Liver (tissue), 9 donors: ENCODE data around the gene TFF2. TPM values are rescaled to one million over a fixed set of nuclear protein-coding genes. Genes with fewer than 3 reads are reported as not detected.

Experiments
- DNase-seq: peaks from one replicate; pipeline ENCODE4 v3.0.0-alpha.2; 2017; ENCODE audit warnings: low spot score
- H3K27ac ChIP-seq, 2 donors: one replicate each; pipeline ENCODE4 v1.7.0; 2013; ENCODE audit warnings: inconsistent platforms in 2 of 2, low read length in 2 of 2, control low read depth in 1 of 2, low read depth in 1 of 2, mild to moderate bottlenecking in 1 of 2
- H3K27me3 ChIP-seq, 4 donors: one replicate each; pipeline versions ENCODE4 v1.6.1 to v1.7.0; 2013; ENCODE audit warnings: low read length in 3 of 4, inconsistent platforms in 1 of 4, mild to moderate bottlenecking in 1 of 4, moderate library complexity in 1 of 4; ENCODE audit not compliant: control insufficient read depth in 4 of 4, insufficient read depth in 4 of 4
- H3K36me3 ChIP-seq, 4 donors: one replicate each; pipeline versions ENCODE4 v1.6.1 to v1.7.0; 2013; ENCODE audit warnings: low read length in 3 of 4, mild to moderate bottlenecking in 3 of 4, low read depth in 1 of 4, moderate library complexity in 1 of 4; ENCODE audit not compliant: control insufficient read depth in 4 of 4, insufficient read depth in 3 of 4
- H3K4me1 ChIP-seq, 4 donors: one replicate each; pipeline versions ENCODE4 v1.6.1 to v1.7.0; 2013; ENCODE audit warnings: low read length in 3 of 4, mild to moderate bottlenecking in 3 of 4, moderate library complexity in 1 of 4; ENCODE audit not compliant: control insufficient read depth in 4 of 4, insufficient read depth in 4 of 4
- H3K4me3 ChIP-seq, 3 donors: one replicate each; pipeline versions ENCODE4 v1.6.1 to v1.7.0; 2013; ENCODE audit warnings: low read length in 3 of 3, control low read depth in 1 of 3, low read depth in 1 of 3, mild to moderate bottlenecking in 1 of 3
- H3K9ac ChIP-seq, 2 donors: one replicate each; pipeline ENCODE4 v1.7.0; 2013; ENCODE audit warnings: low read length in 2 of 2, mild to moderate bottlenecking in 2 of 2, moderate library complexity in 2 of 2, control low read depth in 1 of 2, low read depth in 1 of 2
- H3K9me3 ChIP-seq, 4 donors: one replicate each; pipeline versions ENCODE4 v1.6.1 to v1.7.0; 2013; ENCODE audit warnings: low read length in 3 of 4; ENCODE audit not compliant: control insufficient read depth in 4 of 4
- ATF3 ChIP-seq: IDR thresholded peaks from 2 replicates; pipeline ENCODE4 v1.6.1; 2016; ENCODE audit warnings: antibody characterized with exemption
- CTCF ChIP-seq: fragments of 150-350 bp; IDR thresholded peaks from 2 replicates; pipeline ENCODE4 v1.5.1; 2017; ENCODE audit warnings: improper control_type of control experiment, low read depth, low read length; ENCODE audit not compliant: missing input control
- EGR1 ChIP-seq, 2 donors: IDR thresholded peaks; 2 replicates each; pipeline ENCODE4 v1.6.1; 2016 to 2018; ENCODE audit warnings: antibody characterized with exemption in 2 of 2, low read depth in 2 of 2
- FOXA1 ChIP-seq: IDR thresholded peaks from 2 replicates; pipeline ENCODE4 v1.6.1; 2016; ENCODE audit warnings: antibody characterized with exemption
- FOXA2 ChIP-seq: IDR thresholded peaks from 2 replicates; pipeline ENCODE4 v1.6.1; 2016; ENCODE audit warnings: antibody characterized with exemption
- GABPA ChIP-seq, 2 donors: IDR thresholded peaks in 1 of 2; conservative IDR thresholded peaks in 1 of 2; 2 replicates each; pipeline ENCODE4 v1.6.1; 2016; ENCODE audit warnings: antibody characterized with exemption in 2 of 2, mild to moderate bottlenecking in 1 of 2, moderate library complexity in 1 of 2
- HNF4A ChIP-seq, 2 donors: conservative IDR thresholded peaks; 2 replicates each; pipeline ENCODE4 v1.6.1; 2016; ENCODE audit warnings: antibody characterized with exemption in 2 of 2, mild to moderate bottlenecking in 2 of 2
- JUND ChIP-seq, 2 donors: IDR thresholded peaks; 2 replicates each; pipeline ENCODE4 v1.6.1; 2016; ENCODE audit warnings: antibody characterized with exemption in 2 of 2
- MAX ChIP-seq: IDR thresholded peaks from 2 replicates; pipeline ENCODE4 v1.6.1; 2016; ENCODE audit warnings: antibody characterized with exemption
- NR2F2 ChIP-seq: IDR thresholded peaks from 2 replicates; pipeline ENCODE4 v1.6.1; 2016; ENCODE audit warnings: antibody characterized with exemption
- RAD21 ChIP-seq, 2 donors: IDR thresholded peaks; 2 replicates each; pipeline ENCODE4 v1.6.1; 2016; ENCODE audit warnings: antibody characterized with exemption in 2 of 2, mild to moderate bottlenecking in 2 of 2
- REST ChIP-seq: IDR thresholded peaks from 2 replicates; pipeline ENCODE4 v1.6.1; 2016; ENCODE audit warnings: antibody characterized with exemption, mild to moderate bottlenecking
- RXRA ChIP-seq, 2 donors: IDR thresholded peaks; 2 replicates each; pipeline ENCODE4 v1.6.1; 2017 to 2018; ENCODE audit warnings: antibody characterized with exemption in 2 of 2, mild to moderate bottlenecking in 1 of 2
- SP1 ChIP-seq: IDR thresholded peaks from 2 replicates; pipeline ENCODE4 v1.6.1; 2018; ENCODE audit warnings: antibody characterized with exemption, mild to moderate bottlenecking
- TAF1 ChIP-seq: conservative IDR thresholded peaks from 2 replicates; pipeline ENCODE4 v1.6.1; 2016; ENCODE audit warnings: antibody characterized with exemption, mild to moderate bottlenecking
- YY1 ChIP-seq: IDR thresholded peaks from 2 replicates; pipeline ENCODE4 v1.6.1; 2016; ENCODE audit warnings: antibody characterized with exemption, mild to moderate bottlenecking
- ZBTB33 ChIP-seq: IDR thresholded peaks from 2 replicates; pipeline ENCODE4 v1.6.1; 2016; ENCODE audit warnings: antibody characterized with exemption
- WGBS: extraction: QIAGEN DNeasy Blood & Tissue Kit; methylation state at CpG from one replicate; pipeline ENCODE4 v1.1.7; 2013; 5-methylcytosine and 5-hydroxymethylcytosine counted together
- polyA plus RNA-seq, 2 donors: library from polyadenylated mRNA; stranded (reverse) in 1 of 2; unstranded in 1 of 2; fragments of 200-250 nt in 1 of 2; fragments of >200 nt in 1 of 2; fragmentation: Nextera tagmentation in 1 of 2; extraction: Ambion mirVana in 1 of 2; gene quantifications; one replicate each; pipeline versions ENCODE4 v1.2.1 to v1.2.3, GENCODE V29; 2013 to 2015
- total RNA-seq, 2 donors: library from RNA; depleted of rRNA; stranded (reverse); fragments of >200 nt; gene quantifications; one replicate each; pipeline ENCODE4 v1.2.3, GENCODE V29; 2014
- donor health status: healthy.
- donor health status: healthy.
- donor health status: healthy.
- donor health status: healthy.
- donor health status: healthy.

TFF2 gene
- total and polyA plus RNA-seq, 4 donors, result 1.0 TPM; not detected in 3

GRCh38 chr21:42302076-42302650 is 48.6 kb downstream of the TFF2 start:
- Histone ChIP-seq H3K4me3 (no peak overlapping the region), H3K4me1 (no peaks in the 10 kb centered on the region), H3K27ac (peak overlapping the region; percentile 38 to 61), H3K9ac (no peak overlapping the region), H3K9me3 (no peaks in the 10 kb centered on the region), H3K36me3 (no peaks in the 10 kb centered on the region), H3K27me3 (no peaks in the 10 kb centered on the region)
- TF ChIP-seq MAX, result no peak
- TF ChIP-seq JUND (IDR thresholded peaks at IDR 0.05), result no peak
- TF ChIP-seq TAF1, result no peak
- WGBS, result 69% methylated on average over 12 of the region's 12 CpGs
- no peak for DNase-seq

- Histone ChIP-seq H3K36me3 (no peaks in the 10 kb centered on the region), H3K9me3 (no peaks in the 10 kb centered on the region), H3K9ac (no peak overlapping the region), H3K27me3 (no peaks in the 10 kb centered on the region), H3K4me1 (no peaks in the 10 kb centered on the region), H3K27ac (peak overlapping the region; percentile 38 to 61), H3K4me3 (no peak overlapping the region)
- TF ChIP-seq NR2F2 (peak; percentile 97), SP1 (peak; percentile 63), GABPA (IDR thresholded peaks at IDR 0.05 in 1 of 2, conservative IDR thresholded peaks at IDR 0.05 in 1 of 2) (no peak), FOXA1 (no peak), RXRA (IDR thresholded peaks at IDR 0.05) (peak in 1 of 2 donors; percentile 48)
- WGBS, result 77% methylated on average over 20 of the region's 20 CpGs
- DNase-seq, result no peak
Observed at GRCh38 chr21:42301371-42302075, 49.3 kb downstream of the TFF2 start.

- peak overlapping the region; percentile 15 to 17 for H3K27ac ChIP-seq
- no peak overlapping the region for H3K4me3 ChIP-seq
- no peak for DNase-seq
- no peaks in the 10 kb centered on the region for H3K9me3 ChIP-seq
- H3K36me3 ChIP-seq, result no peaks in the 10 kb centered on the region
- WGBS, result 81% methylated on average over 9 of the region's 9 CpGs
- H3K4me1 ChIP-seq, result no peaks in the 10 kb centered on the region
- no peaks in the 10 kb centered on the region for H3K27me3 ChIP-seq
- H3K9ac ChIP-seq, result no peak overlapping the region
- TF ChIP-seq FOXA2 (no peak), ZBTB33 (no peak), ATF3 (no peak), GABPA (IDR thresholded peaks at IDR 0.05 in 1 of 2, conservative IDR thresholded peaks at IDR 0.05 in 1 of 2) (no peak), EGR1 (IDR thresholded peaks at IDR 0.05; ENCODE audit: low read depth in 2 of 2) (no peak), REST (no peak), RAD21 (IDR thresholded peaks at IDR 0.05) (no peak), RXRA (IDR thresholded peaks at IDR 0.05) (no peak), JUND (IDR thresholded peaks at IDR 0.05) (no peak), SP1 (no peak), FOXA1 (no peak), YY1 (no peak), NR2F2 (no peak), CTCF (no peak), TAF1 (no peak), HNF4A (conservative IDR thresholded peaks at IDR 0.05) (no peak)
Observed at GRCh38 chr21:42300956-42301355, 49.8 kb downstream of the TFF2 start.
